PFSK-1 (cell line): ENCODE results near the gene SELENOF.

Experiments used
- POLR2AphosphoS5 ChIP-seq: IDR thresholded peaks from 2 replicates; pipeline ENCODE4 v1.6.1; 2012; ENCODE audit warnings: low read depth, mild to moderate bottlenecking, control low read depth, low read length, moderate library complexity
- REST ChIP-seq, 2 experiments: IDR thresholded peaks; 2 replicates each; pipeline versions ENCODE4 v1.6.1 to v1.8.0; 2011 to 2012; ENCODE audit warnings: low read depth in 2 of 2, low read length in 2 of 2, control low read depth in 1 of 2, inconsistent platforms in 1 of 2, mild to moderate bottlenecking in 1 of 2, moderate library complexity in 1 of 2; ENCODE audit not compliant: insufficient read depth in 1 of 2
- SIN3A ChIP-seq: IDR thresholded peaks from 2 replicates; pipeline ENCODE4 v1.6.1; 2012; ENCODE audit warnings: mild to moderate bottlenecking, low read length, moderate library complexity, borderline replicate concordance; ENCODE audit not compliant: insufficient read depth
- TAF1 ChIP-seq: IDR thresholded peaks from 2 replicates; pipeline ENCODE4 v1.6.1; 2012; ENCODE audit warnings: low read length, control low read depth, borderline replicate concordance; ENCODE audit not compliant: insufficient read depth

GRCh38 chr1:86953167-86953566 is 39.2 kb upstream of the SELENOF start:
- TF ChIP-seq POLR2AphosphoS5 (no peak), TAF1 (no peak), REST (IDR thresholded peaks at IDR 0.05; ENCODE audit: insufficient read depth in 1 of 2, low read depth in 2 of 2, low read length in 2 of 2) (no peak), SIN3A (no peak)
